Left ventricle myocardium superior (tissue), 1 donor: ENCODE data around the gene RAB10. TPM values are rescaled to one million over a fixed set of nuclear protein-coding genes. Genes with fewer than 3 reads are reported as not detected.

Experiments
- ATAC-seq: fragments of 200-7000 bp; cut with Tn5 transposase; one replicate; pipeline ENCODE4 v1.9.1; 2020; ENCODE audit warnings: mild to moderate bottlenecking, moderate library complexity
- DNase-seq: peaks from one replicate; pipeline ENCODE4 v3.0.0-alpha.2; 2020
- intact Hi-C: fragments of 100-400 bp; cut with micrococcal nuclease; formaldehyde crosslinking; loops from one replicate; pipeline ENCODE4 v1.11.0; 2022
- total RNA-seq: library from RNA; stranded (reverse); fragmentation: NEBNext Ultra II Directional; extraction: Animal tissue kit (Norgen Biotek cat#: 25700); gene quantifications from one replicate; pipeline ENCODE4 v1.2.1, GENCODE V29; 2021
- donor health status: DM: no; HTN: yes; CAD: no; lungs with severe emphysema.

The RAB10 gene
- total RNA-seq, 1 donor from 2014 or later: 101 TPM

GRCh38 chr2:26185304-26185928 lies 151.5 kb downstream of the RAB10 start:
- DNase-seq: no peak
- intact Hi-C loops: no loop called here
- no peak for ATAC-seq

- DNase-seq (no peak), ATAC-seq (no peak)
- intact Hi-C loops: no loop called here
These were observed 152.3 kb downstream of the RAB10 start for GRCh38 chr2:26185954-26186770.

Other genes starting within 250 kb of the RAB10 start
- 26.1 TPM for gene ASXL2, start 155.6 kb upstream of the RAB10 start, total RNA-seq
- 3.1 TPM for gene KIF3C, start 51.6 kb upstream of the RAB10 start, total RNA-seq
- gene GAREM2, start 139.0 kb downstream of the RAB10 start, total RNA-seq: 3.6 TPM
- gene HADHA, start 210.5 kb downstream of the RAB10 start, total RNA-seq: 800 TPM
- gene HADHB, start 210.9 kb downstream of the RAB10 start, total RNA-seq: 1,919 TPM